Measurements from ENCODE around the gene SORL1.

SORL1 gene

GRCh38 chr11:121656328-121657090 lies 204.4 kb downstream of the SORL1 start:
- DNase-seq (ENCODE audit: low read depth in 2 of 2), result no peak

GRCh38 chr11:121657146-121657545 lies 205.0 kb downstream of the SORL1 start:
- DNase-seq (ENCODE audit: low read depth in 2 of 2), result no peak

GRCh38 chr11:121659811-121660210 lies 207.7 kb downstream of the SORL1 start:
- no peak for DNase-seq (ENCODE audit: low read depth in 2 of 2)

GRCh38 chr11:121661880-121662486 lies 209.9 kb downstream of the SORL1 start:
- no peak for DNase-seq (ENCODE audit: low read depth in 2 of 2)

- no peak for DNase-seq (ENCODE audit: low read depth in 2 of 2)
These were observed 212.0 kb downstream of the SORL1 start for GRCh38 chr11:121664144-121664543.

- no peak for DNase-seq (ENCODE audit: low read depth in 2 of 2)
These were observed 213.2 kb downstream of the SORL1 start for GRCh38 chr11:121665206-121665838.

- no peak for DNase-seq (ENCODE audit: low read depth in 2 of 2)
These were observed 215.7 kb downstream of the SORL1 start for GRCh38 chr11:121667836-121668235.

GRCh38 chr11:121669422-121669821 lies 217.3 kb downstream of the SORL1 start:
- DNase-seq (ENCODE audit: low read depth in 2 of 2), result no peak

- DNase-seq (ENCODE audit: low read depth in 2 of 2), result no peak
These were observed 218.2 kb downstream of the SORL1 start for GRCh38 chr11:121670266-121670665.

- DNase-seq (ENCODE audit: low read depth in 2 of 2), result no peak
These were observed 218.7 kb downstream of the SORL1 start for GRCh38 chr11:121670805-121671282.

- no peak for DNase-seq (ENCODE audit: low read depth in 2 of 2)
These were observed 219.4 kb downstream of the SORL1 start for GRCh38 chr11:121671283-121672168.

- no peak for DNase-seq (ENCODE audit: low read depth in 2 of 2)
These were observed 220.7 kb downstream of the SORL1 start for GRCh38 chr11:121672630-121673487.

GRCh38 chr11:121681550-121682268 lies 229.6 kb downstream of the SORL1 start:
- DNase-seq (ENCODE audit: low read depth in 2 of 2), result no peak
